Stimulated activated CD8-positive, alpha-beta memory T cell treated with anti-CD3 and anti-CD28 coated beads, Interleukin-4, amount 100 ng/mL, for 24 hours (primary cell): Measurements from ENCODE around the gene ATP2B1.
"Not testable (repeated sequence)": the region's sequence is repeated elsewhere in the genome, so short reads cannot be mapped to it uniquely, and the experiment has no call there.

Experiments
- DNase-seq: peaks from one replicate; pipeline ENCODE4 v3.0.0-alpha.2; 2020; ENCODE audit warnings: low read depth

ATP2B1 gene

DNA sequence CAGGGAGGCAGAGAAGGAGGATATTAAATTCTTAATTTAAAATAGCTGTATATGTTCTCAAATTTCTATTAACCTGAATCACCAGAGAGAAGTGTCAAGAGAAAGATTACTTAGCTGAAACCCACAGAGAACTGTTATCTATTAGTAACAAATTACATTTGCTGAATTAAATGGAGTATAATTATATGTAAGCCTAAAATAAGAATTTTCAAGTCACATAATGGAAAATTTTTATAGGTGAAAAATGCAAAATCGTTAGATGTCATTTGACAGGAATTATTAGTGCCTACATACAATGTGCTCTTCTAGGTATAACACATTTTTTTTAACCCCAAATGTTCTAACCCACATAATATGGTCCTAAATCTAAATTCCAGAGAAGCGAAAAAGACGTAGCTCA lies 4.1 kb upstream of the ATP2B1 start:
- DNase-seq, result no peak

DNA sequence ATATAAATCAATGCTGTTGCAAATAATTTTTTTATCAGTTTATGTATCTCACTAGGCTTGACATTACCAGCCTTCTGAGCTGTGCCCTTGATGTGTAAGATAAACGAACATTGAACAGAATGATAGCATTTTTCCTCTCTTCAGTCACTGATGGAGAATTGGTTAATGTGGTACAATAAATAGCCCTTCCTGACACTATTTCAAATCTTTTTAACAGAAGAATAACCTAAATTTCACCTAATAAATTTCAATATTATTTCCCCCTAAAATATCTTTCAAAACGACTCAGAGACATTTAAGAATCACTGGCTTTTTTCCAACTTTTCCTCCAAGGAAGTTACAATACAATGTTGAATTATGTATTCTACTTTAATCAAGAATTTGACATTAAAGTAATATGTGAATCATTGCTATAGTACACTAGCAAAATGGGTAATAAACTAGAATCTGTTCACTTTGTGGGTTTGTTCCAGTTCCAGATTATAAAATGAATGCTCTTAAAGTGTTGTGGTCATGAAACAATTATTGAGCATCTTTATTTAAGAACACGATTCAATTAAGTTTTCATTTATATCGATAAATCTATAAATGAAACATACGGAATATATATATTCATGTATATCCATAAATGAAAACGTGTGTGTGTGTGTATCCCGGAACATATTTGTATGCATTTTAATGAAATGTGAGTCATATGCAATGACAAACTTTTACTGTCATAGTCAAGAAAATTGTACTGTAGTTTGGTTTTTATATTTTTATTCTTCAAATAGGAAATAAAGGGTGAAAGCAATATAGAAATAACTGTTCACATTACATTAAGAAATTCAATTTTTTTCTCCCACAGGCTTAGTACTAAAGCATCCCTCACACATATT lies 2.5 kb upstream of the ATP2B1 start:
- no peak for DNase-seq

DNA sequence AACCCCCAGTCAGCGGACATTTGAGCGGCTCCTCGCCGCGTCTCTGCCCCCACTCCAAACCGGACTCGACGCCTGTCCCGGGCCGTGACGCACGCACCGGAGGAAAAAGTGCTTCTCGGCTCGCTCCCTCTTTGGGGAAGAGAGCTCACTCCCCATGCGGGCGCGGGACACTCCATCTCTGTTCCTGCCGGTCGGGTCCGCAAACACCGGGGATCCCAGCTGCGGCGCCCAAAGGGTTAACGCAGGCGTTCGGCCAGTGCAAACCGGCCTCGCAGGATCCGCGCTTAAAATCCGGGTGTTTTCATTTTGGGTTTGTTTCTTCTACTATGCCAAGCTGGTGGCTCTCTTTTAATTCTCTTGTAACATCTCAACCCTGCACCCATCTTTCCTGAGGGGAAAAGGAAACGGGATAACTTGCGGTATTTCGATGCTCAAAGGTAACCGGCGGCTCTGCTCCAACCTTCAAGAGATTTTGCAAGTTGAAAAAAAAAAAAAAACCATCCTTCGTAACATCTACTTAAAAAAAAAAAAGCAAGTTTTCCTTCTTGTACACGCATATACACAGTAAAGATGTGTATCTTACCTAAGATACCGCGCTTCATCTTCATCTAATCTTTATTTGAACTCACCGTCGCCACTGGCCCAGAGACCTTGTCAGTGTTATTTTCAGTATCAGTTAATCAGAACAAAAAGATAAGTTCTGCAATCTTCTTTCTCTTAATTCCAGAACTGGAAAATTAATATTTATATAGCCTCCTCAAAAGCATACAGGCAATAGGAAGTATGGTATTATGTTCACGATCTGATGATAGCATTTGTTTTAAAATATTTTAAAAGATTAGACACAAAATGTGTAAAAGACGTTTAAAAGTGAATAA lies 1.6 kb upstream of the ATP2B1 start:
- peak; percentile 30 for DNase-seq

DNA sequence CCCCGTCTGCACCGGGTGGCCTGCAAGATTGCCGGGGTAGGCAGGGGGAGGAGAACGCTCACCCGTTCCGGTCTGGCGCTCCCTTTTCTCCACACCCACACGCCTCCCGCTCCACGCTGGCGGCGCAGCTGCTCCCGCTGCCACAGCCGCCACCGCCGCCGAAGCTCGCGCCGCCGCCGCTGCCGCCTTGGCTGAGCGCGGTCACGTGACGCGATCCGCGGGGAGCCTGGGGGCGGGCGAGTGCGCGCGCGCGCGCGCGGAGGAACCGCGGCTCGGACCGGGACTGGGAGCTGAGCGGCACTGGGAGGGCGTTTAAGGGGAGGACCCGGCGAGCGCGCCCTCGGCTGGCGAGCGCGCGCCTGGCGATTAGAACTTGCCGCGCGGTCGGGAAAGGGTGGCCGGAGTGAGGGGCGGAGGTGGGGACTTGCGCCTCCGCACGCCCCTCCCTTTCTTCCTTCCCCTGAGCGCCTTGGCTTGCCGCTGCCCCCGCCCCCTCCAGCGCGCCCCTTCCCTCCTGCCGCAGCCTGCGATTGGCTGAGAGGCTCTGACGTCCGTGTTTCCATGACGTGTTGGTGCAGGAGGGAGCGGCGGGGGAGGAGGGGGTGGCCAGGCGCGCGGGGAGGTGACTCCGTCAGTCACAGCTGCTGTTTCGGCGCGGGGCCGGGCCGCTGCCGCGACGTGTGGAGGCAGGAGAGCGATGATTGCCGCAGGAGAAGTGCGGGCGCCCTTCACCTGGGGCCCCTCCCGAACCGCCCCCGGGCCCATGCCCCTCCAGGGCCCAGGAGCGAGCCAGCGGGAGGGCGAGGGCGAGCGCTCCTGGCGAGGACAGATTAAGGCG lies 738 bp upstream of the ATP2B1 start:
- DNase-seq, result peak; percentile 99

DNA sequence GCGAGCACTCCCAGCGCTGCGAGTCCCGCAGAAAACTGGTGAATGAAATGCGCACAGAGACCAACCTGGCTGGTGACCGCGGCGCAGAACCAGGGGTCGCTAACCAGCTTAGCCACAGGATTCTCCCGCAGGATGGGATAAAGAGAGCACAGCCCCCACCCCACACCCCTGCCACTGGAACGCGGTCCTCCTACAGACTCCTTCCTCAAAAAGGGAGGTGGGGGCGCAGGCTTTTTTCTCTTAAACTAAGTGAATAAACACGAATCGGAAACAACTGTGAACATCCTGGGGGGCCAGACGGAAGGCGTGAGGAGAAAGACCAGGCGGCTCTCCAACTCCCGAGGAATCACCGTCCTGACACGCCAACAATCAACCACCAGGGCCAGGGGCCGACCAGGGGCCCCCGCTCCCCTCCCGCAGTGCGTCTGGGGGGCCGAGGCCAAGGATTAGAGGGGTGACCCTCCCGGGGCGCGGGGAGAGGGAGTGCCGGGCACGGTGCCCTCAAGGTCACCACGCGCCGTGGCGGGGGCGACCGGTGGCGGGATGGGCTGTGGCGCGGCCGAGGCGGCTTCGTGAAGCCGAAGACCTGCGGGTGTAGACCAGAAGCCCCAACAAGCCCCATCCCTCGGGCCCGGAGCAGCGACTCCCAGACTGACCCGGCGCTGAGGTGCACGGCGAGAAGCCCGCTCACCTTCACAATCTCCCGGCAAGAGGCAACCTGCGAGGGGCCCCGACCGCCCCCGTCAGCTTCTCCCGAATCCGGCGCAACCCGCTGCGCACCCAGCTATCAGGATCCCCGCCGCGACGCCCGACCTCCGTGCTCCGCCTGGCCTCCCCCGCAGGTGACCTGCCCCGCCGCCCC lies 704 bp downstream of the ATP2B1 start:
- DNase-seq, result peak; percentile 22

DNA sequence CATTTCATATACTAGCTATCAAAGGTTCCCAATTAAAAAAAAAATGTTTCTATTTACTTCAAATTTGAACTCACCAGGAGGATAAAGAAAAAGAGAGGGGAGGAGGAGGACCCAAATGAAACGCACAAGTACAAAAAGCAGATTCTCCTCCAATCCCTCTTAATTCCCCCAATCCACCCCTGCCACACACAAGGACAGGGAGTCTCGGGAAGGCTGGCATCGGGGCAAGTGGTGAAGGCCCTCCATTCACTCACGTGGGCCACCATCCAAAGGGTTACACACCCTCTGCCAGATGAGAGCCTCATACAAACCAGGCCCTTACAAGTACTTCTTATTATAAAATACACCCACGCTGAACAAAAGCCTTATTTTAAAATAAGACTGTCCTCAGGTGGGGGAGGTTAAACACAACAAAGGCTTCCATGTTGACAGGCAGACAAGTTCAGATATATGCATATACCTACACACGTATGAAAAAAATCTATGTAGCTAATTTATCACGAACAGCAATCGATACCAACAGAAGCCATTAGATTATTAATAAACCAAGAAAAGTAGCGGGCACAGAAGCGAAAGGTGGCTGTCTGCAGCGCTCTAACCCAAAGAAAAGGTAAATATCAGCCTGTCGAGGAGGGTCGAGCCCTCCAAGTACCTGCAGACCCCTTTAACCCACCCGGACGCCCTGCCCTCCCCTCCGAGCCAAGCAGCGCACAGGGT lies 1.5 kb downstream of the ATP2B1 start:
- DNase-seq, result no peak

DNA sequence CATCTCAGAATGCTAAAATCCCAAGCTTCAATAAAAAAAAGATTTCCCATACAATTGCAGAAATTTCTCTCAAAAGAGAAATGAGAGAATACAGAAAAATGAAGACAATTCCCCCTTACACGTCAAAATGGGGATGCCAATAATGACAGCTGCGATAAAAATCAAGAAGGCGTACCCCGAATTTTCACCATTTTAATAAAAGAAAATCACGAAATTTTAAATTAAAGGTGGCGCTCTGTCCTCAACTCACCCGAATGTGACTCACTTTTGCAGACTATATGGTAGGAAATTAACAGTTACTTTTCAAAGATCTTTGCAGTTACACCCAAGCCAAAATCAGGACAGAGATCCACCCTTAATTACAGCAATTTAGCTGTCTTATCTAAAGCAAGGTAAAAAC lies 2.1 kb downstream of the ATP2B1 start:
- no peak for DNase-seq

DNA sequence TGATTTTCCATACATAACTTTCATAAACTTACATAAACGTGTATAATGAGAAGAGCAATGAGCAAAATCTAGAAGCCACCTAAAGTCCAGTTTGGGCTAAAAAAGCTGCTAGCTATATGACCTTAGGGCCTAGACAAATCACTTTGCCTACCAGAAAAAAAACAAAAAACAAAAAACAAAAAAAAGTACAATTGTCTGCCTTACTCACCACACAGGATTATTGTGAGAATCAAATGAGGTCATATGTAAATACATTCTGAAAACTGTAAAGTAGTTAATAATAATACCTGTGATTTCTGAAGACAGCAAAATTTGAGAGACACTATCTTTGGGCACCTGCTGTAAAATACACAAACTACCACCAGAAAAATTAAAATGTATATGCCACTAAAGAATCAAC lies 4.2 kb downstream of the ATP2B1 start:
- no peak for DNase-seq

DNA sequence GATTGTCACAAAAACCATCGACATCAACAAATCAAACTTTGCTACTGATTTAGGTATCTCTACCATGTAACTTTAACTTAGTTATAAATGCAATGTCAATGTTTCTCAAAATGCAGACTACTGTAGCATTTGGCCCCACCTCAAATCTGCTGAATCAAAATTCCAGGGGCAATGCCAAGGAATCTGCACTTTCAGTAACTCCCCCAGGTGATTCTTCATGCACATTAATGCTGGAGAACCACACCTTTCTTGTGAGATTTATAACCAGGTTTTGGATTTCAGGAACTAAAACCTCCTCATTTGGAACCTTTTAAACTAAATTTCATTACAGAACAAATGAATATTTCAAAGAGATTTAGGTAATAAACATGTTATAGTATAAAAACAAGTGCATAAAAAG lies 4.9 kb downstream of the ATP2B1 start:
- DNase-seq, result no peak

DNA sequence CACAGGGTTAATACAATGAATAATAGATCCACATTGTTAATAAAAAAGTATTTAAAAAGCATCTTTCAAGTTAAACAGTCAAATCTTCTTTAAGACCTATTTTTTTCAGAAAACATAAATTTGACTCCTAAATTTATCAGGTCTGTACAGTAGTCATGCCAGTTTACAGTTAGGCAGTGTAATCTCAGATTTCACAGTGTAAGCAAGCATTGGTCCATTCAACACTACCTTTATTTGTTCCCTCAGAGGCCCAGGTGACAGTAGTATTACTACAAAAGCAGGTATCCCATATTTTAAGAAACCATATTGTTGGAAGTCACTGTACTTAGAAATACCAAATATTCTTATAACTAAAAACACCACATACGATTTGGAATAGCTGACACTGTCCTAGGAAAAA lies 6.1 kb downstream of the ATP2B1 start:
- DNase-seq, result no peak

DNA sequence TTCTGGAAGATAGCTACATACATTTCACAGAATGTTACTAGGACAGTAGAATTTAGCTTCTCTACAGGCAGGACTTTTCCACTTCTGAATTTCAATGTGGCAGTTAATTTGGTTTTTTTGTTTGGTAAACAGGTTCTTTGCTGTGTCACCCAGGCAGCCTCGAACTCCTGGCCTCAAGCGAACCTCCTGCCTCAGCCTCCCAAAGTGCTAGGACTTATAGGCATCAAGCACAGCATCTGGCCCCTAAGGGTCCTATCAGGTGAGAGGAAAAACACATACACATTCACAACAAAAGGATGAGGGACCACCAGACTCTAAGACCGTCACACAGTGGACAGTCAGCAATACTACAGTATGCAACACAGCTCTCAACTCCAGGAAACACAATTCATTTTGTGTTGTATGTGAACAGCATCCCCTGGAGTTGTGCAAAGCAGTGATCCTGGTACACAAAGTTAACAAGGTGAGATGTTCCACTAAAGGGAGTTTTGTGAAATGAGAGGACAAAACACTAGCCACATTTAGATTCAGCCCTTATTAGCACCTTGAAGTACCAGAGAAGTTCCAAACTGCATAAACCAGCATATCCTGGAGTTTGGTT lies 6.9 kb downstream of the ATP2B1 start:
- DNase-seq, result no peak

DNA sequence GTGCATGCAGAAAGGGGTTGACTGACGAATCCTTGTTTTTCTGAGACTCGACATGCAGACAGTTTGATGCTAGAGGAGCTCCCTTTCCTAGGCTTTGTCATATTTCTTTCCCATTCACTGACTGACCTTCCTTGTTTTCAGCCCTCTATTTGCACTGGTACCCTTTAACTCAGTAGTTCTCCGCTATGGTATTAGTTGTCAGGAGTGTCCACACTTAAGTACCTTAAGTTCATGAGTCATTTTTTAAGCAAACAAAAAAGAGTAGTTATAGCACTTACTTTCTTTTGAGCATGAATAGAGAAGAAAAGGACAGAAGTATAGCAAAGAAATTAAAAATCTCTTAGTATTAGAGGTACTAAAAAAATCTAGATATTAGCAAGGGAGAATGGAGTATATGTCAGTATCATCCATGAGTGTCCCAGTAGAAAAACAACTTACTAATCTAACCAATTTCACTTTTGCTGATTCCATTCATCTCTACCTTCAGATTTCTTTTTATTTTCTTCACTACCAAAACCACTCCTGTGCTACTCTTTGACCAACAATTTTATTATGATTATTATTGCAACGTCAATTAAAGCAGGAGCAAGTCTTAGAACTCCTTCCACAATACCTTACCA lies 8.3 kb downstream of the ATP2B1 start:
- no peak for DNase-seq

DNA sequence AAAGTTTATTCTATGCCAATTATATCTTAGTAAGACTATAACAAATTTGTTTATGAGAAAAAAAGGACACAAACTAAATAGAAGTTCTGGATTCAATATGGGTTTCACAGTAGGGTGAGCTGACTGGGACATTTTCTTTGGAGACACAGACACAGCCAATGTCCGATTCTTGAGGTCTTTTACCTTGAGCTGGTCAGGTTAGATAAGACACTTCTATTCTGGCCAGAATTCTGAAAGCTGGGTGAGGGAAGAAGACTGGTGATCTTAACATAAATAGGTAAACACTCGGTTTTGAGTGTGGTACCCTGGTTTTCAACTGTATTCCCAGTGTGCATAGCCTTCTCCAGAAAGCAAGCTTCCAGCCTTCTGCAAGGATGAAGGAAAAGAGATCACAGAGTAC lies 10.0 kb downstream of the ATP2B1 start:
- DNase-seq, result no peak

DNA sequence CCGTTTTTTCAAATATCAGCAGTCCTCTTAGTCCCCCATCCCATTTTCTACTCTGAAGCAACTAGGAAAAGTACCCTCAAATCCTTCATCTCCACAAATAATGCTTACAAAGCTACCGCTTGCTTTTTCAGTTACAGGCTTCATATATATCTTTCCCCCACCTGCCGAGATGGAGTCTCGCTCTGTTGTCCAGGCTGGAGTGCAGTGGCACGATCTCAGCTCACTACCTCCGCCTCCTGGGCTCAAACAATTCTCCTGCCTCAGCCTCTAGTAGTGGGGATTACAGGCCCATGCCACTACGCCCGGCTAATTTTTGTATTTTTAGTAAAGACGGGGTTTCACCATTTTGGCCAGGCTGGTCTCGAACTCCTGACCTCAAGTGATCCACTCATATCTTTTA lies 10.9 kb downstream of the ATP2B1 start:
- not testable (repeated sequence) for DNase-seq

DNA sequence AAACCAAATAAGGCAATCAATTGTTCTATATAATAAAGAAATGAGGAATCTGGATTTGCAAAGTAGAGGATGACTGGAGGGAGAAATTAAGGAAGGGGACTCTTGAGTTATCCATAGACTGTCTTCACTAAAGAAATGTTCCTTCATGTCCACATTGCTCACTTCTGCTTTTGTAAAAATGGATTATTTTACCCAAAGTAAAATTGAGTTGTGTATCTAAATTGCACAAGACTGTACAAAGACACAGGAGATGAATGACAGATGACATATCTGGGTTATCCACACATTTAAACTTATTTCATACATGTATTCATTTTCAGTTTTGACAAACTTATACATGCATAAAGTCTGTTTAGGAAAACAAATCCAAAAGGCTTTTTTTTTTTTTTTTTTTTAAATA lies 11.3 kb downstream of the ATP2B1 start:
- no peak for DNase-seq

DNA sequence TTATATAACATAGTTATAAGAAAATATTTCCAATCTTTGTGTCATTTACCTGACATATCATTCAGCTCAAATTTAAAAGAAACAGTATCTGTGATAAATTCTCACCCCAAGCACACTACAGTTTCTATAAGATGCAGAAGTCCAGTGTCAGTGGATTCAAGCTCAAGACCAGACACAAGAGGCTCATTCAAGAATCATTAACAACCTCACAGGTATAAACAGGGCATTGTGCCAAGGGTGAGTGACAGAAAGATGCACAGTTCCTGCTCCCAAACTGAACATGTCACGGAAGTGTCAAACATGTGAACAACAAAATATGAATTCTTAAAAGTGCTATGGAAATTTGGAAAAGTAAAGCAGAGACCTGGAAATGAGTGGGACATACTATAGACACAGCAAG lies 12.8 kb downstream of the ATP2B1 start:
- DNase-seq, result no peak

DNA sequence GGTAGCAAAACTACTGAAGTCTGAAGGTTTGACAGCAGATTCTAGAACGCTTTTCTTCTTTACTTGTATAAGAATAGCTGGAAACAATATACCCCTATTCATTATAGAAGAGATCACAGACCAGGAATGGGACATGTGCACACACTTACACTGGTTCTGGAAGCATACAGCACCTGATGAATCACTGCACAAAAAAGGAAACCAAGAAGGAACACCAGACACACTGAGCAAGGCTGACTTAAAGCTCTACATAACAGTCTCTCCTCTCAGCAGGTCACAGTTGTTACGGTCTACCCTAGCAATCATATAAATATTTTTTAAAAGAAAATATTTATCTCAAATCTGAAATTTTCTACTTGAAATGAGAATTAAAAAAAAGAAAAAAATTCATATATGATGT lies 13.5 kb downstream of the ATP2B1 start:
- DNase-seq, result no peak

DNA sequence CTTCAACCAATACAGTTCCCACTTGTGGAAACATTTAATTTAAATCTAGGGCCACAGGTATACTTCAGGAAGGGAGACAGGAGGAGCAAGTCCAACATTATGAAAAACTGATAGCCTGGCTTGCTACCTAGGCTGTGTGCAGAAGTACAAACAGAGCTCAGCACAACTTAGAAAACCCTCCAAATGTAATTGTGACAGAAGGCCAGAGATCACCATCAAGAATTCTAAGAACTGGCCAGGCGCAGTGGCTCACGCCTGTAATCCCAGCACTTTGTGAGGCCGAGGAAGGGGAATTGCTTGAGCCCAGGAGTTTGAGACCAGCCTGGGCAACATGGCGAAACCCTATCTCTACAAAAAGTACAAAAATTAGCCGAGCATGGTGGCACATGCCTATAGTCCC lies 14.1 kb downstream of the ATP2B1 start:
- no peak for DNase-seq

DNA sequence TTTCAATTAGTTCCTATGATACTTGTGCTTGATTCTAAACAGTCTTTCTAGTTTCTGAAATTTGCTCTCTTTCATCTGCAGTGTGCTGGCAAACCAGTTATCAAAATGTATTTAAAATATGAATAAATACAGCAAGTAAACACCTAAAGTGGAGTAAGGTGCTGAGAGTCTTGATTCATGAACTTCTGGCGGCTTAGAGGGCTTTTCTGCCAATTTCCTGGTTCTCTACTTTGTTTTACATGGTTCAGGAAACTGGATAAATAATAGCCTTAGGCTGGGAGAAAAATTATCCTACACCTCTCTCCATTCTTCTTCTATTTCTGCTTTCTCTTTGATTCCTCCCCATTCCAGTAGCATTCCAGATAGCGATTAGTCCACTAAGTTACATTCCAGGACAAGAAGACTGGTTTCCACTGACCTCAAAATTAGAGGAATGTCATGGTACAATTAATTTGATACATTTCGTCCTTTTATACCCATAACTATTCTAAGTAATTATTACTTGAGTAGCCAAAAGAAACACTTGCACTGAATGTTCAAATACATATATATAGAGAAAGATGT lies 14.9 kb downstream of the ATP2B1 start:
- no peak for DNase-seq
